KMS-11 (cell line): ENCODE data around the gene DNAJB2.

Source experiments
- H2AFZ ChIP-seq: fragments of 200-600 bp; sonication (generic); 2 replicates; pipeline ENCODE4 v1.6.1; 2016; ENCODE audit warnings: antibody characterized with exemption, mixed run types, low read depth
- H3K27ac ChIP-seq: fragments of 200-600 bp; sonication (generic); 2 replicates; pipeline ENCODE4 v1.6.1; 2016; ENCODE audit warnings: mild to moderate bottlenecking, mixed run types
- H3K27me3 ChIP-seq: fragments of 200-600 bp; sonication (generic); 2 replicates; pipeline ENCODE4 v1.6.1; 2017; ENCODE audit warnings: mild to moderate bottlenecking, low read depth, mixed run types, moderate library complexity; ENCODE audit not compliant: insufficient read depth
- H3K36me3 ChIP-seq: fragments of 200-600 bp; sonication (generic); 2 replicates; pipeline ENCODE4 v1.6.1; 2017; ENCODE audit warnings: mild to moderate bottlenecking, mixed run types; ENCODE audit not compliant: insufficient read depth
- H3K4me1 ChIP-seq: fragments of 200-600 bp; sonication (generic); 2 replicates; pipeline ENCODE4 v1.6.1; 2016; ENCODE audit warnings: mild to moderate bottlenecking, low read depth, mixed run types; ENCODE audit not compliant: poor library complexity, severe bottlenecking
- H3K4me2 ChIP-seq: fragments of 200-600 bp; sonication (generic); 2 replicates; pipeline ENCODE4 v1.7.0; 2016; ENCODE audit warnings: mild to moderate bottlenecking, mixed run types
- H3K4me3 ChIP-seq: fragments of 200-600 bp; sonication (generic); IDR thresholded peaks from 2 replicates; pipeline ENCODE4 v1.6.1; 2017; ENCODE audit warnings: low read depth, low read length, mixed read lengths; ENCODE audit not compliant: insufficient read depth
- H3K79me2 ChIP-seq: fragments of 200-600 bp; sonication (generic); 2 replicates; pipeline ENCODE4 v1.6.1; 2016; ENCODE audit warnings: low read depth, mixed run types; ENCODE audit not compliant: insufficient read depth
- H3K9ac ChIP-seq: fragments of 200-600 bp; sonication (generic); 2 replicates; pipeline ENCODE4 v1.6.1; 2016; ENCODE audit warnings: mild to moderate bottlenecking, mixed run types
- H4K20me1 ChIP-seq: fragments of 200-600 bp; sonication (generic); 2 replicates; pipeline ENCODE4 v1.6.1; 2016; ENCODE audit warnings: mild to moderate bottlenecking, mixed run types; ENCODE audit not compliant: insufficient read depth
- CTCF ChIP-seq: fragments of 200-600 bp; sonication (generic); conservative IDR thresholded peaks from 2 replicates; pipeline ENCODE4 v1.6.1; 2017; ENCODE audit warnings: low read depth, mild to moderate bottlenecking, antibody characterized with exemption, low read length, moderate library complexity, mixed read lengths

DNAJB2 gene

GRCh38 chr2:219314804-219315468 is 35.8 kb downstream of the DNAJB2 start:
- Histone ChIP-seq H3K79me2 (no peaks in the 10 kb centered on the region), H2AFZ (no peak overlapping the region), H4K20me1 (no peaks in the 10 kb centered on the region), H3K27me3 (peaks cover 5% of the 10 kb centered on the region; the same call in 1 of the 2 replicates), H3K4me3 (no peak overlapping the region), H3K9ac (no peak overlapping the region), H3K27ac (no peak overlapping the region), H3K4me1 (no peaks in the 10 kb centered on the region), H3K36me3 (no peaks in the 10 kb centered on the region), H3K4me2 (no peak overlapping the region)
- TF ChIP-seq CTCF, result no peak

DNA sequence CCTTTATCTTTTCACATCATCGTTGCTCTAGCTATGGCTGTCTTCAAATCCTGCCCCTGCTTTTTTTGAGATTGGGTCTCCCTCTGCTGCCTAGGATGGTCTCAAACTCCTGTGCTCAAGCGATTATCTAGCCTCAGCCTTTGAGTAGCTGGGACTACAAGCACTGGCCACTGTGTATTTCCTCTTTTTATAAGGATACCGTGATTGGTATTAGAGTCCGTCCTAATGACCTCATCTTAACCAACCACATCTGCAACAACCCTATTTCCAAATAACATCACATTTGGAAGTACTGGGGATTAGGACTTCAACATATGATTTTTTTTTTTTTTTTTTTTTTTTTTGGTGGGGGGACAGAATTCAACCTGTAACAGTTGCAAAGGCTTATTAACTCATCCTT is 44.3 kb downstream of the DNAJB2 start:
- Histone ChIP-seq H3K4me1 (peaks cover 9% of the 10 kb centered on the region), H3K27me3 (no peaks in the 10 kb centered on the region), H2AFZ (no peak overlapping the region), H4K20me1 (no peaks in the 10 kb centered on the region), H3K9ac (no peak overlapping the region), H3K79me2 (no peaks in the 10 kb centered on the region), H3K36me3 (no peaks in the 10 kb centered on the region), H3K4me3 (no peak overlapping the region), H3K4me2 (no peak overlapping the region), H3K27ac (no peak overlapping the region)
- TF ChIP-seq CTCF, result no peak

DNA sequence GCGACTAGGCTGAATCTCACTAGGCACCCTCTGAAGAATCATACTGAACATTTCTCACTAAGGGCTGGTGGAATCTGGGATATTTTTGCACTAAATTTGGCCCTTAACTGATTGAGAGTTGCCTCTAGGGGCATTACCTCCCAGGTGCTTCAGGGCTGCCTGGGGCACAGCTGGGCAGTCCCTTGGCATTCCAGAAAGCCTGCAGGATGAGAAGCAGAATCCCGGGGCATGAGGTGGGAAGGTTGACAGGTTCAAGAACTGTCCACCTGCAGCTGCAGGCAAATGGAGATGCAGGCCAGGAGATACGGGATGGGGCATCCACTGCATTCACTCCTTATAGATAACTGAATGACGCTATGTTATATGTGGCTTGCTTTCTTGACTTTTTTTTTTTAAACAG is 46.0 kb downstream of the DNAJB2 start:
- no peaks in the 10 kb centered on the region for H3K27me3 ChIP-seq
- no peaks in the 10 kb centered on the region for H3K79me2 ChIP-seq
- H3K9ac ChIP-seq, result no peak overlapping the region
- no peak overlapping the region for H3K4me2 ChIP-seq
- H3K36me3 ChIP-seq, result no peaks in the 10 kb centered on the region
- no peak overlapping the region for H3K4me3 ChIP-seq
- no peak overlapping the region for H3K27ac ChIP-seq
- no peaks in the 10 kb centered on the region for H4K20me1 ChIP-seq
- TF ChIP-seq CTCF, result no peak
- no peak overlapping the region for H2AFZ ChIP-seq
- peaks cover 9% of the 10 kb centered on the region for H3K4me1 ChIP-seq

DNA sequence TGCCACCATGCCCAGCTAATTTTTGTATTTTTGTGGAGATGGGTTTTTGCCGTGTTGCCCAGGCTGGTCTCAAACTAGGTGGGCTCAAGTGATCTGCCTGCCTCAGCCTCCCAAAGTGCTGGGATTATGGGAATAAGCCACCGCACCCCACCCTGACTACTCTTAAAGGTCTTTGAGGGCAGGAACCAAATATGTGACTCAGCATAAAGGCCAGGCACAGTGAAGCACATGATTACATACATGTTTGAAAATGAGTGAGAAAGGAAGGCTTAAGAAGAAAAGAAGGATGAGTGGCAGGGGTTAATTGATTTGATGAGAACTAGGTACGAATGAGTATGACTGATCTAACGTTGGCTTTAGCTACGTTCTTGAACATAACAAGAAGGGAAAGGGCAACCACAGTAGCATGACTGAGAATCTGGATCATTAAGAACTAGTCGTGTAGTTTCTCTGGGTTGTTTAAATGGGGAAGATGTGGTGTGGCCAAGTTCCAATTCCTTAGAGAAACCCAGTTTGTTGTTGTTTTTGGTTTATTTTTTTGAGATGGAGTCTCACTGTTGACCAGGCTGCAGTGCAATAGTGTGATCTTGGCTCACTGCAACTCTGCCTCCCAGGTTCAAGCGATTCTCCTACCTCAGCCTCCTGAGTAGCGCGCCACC is 46.6 kb downstream of the DNAJB2 start:
- no peaks in the 10 kb centered on the region for H4K20me1 ChIP-seq
- H2AFZ ChIP-seq, result no peak overlapping the region
- peaks cover 3% of the 10 kb centered on the region for H3K4me1 ChIP-seq
- H3K27me3 ChIP-seq, result no peaks in the 10 kb centered on the region
- H3K27ac ChIP-seq, result no peak overlapping the region
- no peak overlapping the region for H3K4me3 ChIP-seq
- H3K9ac ChIP-seq, result no peak overlapping the region
- no peak overlapping the region for H3K4me2 ChIP-seq
- H3K79me2 ChIP-seq, result no peaks in the 10 kb centered on the region
- TF ChIP-seq CTCF, result no peak
- no peaks in the 10 kb centered on the region for H3K36me3 ChIP-seq
